KMS-11 (cell line): ENCODE measurements around the gene SURF1.

Experiments
- H2AFZ ChIP-seq: fragments of 200-600 bp; sonication (generic); 2 replicates; pipeline ENCODE4 v1.6.1; 2016; ENCODE audit warnings: antibody characterized with exemption, mixed run types, low read depth
- H3K27ac ChIP-seq: fragments of 200-600 bp; sonication (generic); 2 replicates; pipeline ENCODE4 v1.6.1; 2016; ENCODE audit warnings: mild to moderate bottlenecking, mixed run types
- H3K27me3 ChIP-seq: fragments of 200-600 bp; sonication (generic); 2 replicates; pipeline ENCODE4 v1.6.1; 2017; ENCODE audit warnings: mild to moderate bottlenecking, low read depth, mixed run types, moderate library complexity; ENCODE audit not compliant: insufficient read depth
- H3K36me3 ChIP-seq: fragments of 200-600 bp; sonication (generic); 2 replicates; pipeline ENCODE4 v1.6.1; 2017; ENCODE audit warnings: mild to moderate bottlenecking, mixed run types; ENCODE audit not compliant: insufficient read depth
- H3K4me1 ChIP-seq: fragments of 200-600 bp; sonication (generic); 2 replicates; pipeline ENCODE4 v1.6.1; 2016; ENCODE audit warnings: mild to moderate bottlenecking, low read depth, mixed run types; ENCODE audit not compliant: poor library complexity, severe bottlenecking
- H3K4me2 ChIP-seq: fragments of 200-600 bp; sonication (generic); 2 replicates; pipeline ENCODE4 v1.7.0; 2016; ENCODE audit warnings: mild to moderate bottlenecking, mixed run types
- H3K4me3 ChIP-seq: fragments of 200-600 bp; sonication (generic); IDR thresholded peaks from 2 replicates; pipeline ENCODE4 v1.6.1; 2017; ENCODE audit warnings: low read depth, low read length, mixed read lengths; ENCODE audit not compliant: insufficient read depth
- H3K79me2 ChIP-seq: fragments of 200-600 bp; sonication (generic); 2 replicates; pipeline ENCODE4 v1.6.1; 2016; ENCODE audit warnings: low read depth, mixed run types; ENCODE audit not compliant: insufficient read depth
- H3K9ac ChIP-seq: fragments of 200-600 bp; sonication (generic); 2 replicates; pipeline ENCODE4 v1.6.1; 2016; ENCODE audit warnings: mild to moderate bottlenecking, mixed run types
- H4K20me1 ChIP-seq: fragments of 200-600 bp; sonication (generic); 2 replicates; pipeline ENCODE4 v1.6.1; 2016; ENCODE audit warnings: mild to moderate bottlenecking, mixed run types; ENCODE audit not compliant: insufficient read depth
- CTCF ChIP-seq: fragments of 200-600 bp; sonication (generic); conservative IDR thresholded peaks from 2 replicates; pipeline ENCODE4 v1.6.1; 2017; ENCODE audit warnings: low read depth, mild to moderate bottlenecking, antibody characterized with exemption, low read length, moderate library complexity, mixed read lengths

SURF1 gene

GRCh38 chr9:133402689-133403088 lies 46.4 kb upstream of the SURF1 start:
- Histone ChIP-seq H3K9ac (no peak overlapping the region), H2AFZ (no peak overlapping the region), H3K4me2 (no peak overlapping the region), H3K36me3 (no peaks in the 10 kb centered on the region), H3K4me1 (no peaks in the 10 kb centered on the region), H3K27ac (no peak overlapping the region), H3K79me2 (no peaks in the 10 kb centered on the region), H3K27me3 (peaks cover 8% of the 10 kb centered on the region; the same call in 1 of the 2 replicates), H4K20me1 (no peaks in the 10 kb centered on the region), H3K4me3 (no peak overlapping the region)
- TF ChIP-seq CTCF: no peak

GRCh38 chr9:133401588-133401987 lies 45.3 kb upstream of the SURF1 start:
- no peak overlapping the region for H3K4me3 ChIP-seq
- no peaks in the 10 kb centered on the region for H3K79me2 ChIP-seq
- no peak overlapping the region for H3K9ac ChIP-seq
- H3K4me1 ChIP-seq: no peaks in the 10 kb centered on the region
- H4K20me1 ChIP-seq: no peaks in the 10 kb centered on the region
- no peaks in the 10 kb centered on the region for H3K36me3 ChIP-seq
- H3K27ac ChIP-seq: no peak overlapping the region
- no peak overlapping the region for H2AFZ ChIP-seq
- no peak overlapping the region for H3K4me2 ChIP-seq
- H3K27me3 ChIP-seq: peaks cover 12% of the 10 kb centered on the region; the same call in 1 of the 2 replicates
- no peak for TF ChIP-seq CTCF

- no peak for TF ChIP-seq CTCF
- Histone ChIP-seq H3K79me2 (no peaks in the 10 kb centered on the region), H3K9ac (no peak overlapping the region), H3K4me3 (no peak overlapping the region), H2AFZ (no peak overlapping the region), H3K4me1 (no peaks in the 10 kb centered on the region), H3K36me3 (no peaks in the 10 kb centered on the region), H3K4me2 (no peak overlapping the region), H3K27me3 (peaks cover 25% of the 10 kb centered on the region; the same call in 1 of the 2 replicates), H3K27ac (no peak overlapping the region), H4K20me1 (no peaks in the 10 kb centered on the region)
These were observed 44.0 kb upstream of the SURF1 start for GRCh38 chr9:133400292-133400691.

- Histone ChIP-seq H3K9ac (no peak overlapping the region), H3K27ac (no peak overlapping the region), H3K36me3 (no peaks in the 10 kb centered on the region), H4K20me1 (no peaks in the 10 kb centered on the region), H3K27me3 (peaks cover 41% of the 10 kb centered on the region), H2AFZ (no peak overlapping the region), H3K79me2 (no peaks in the 10 kb centered on the region), H3K4me2 (no peak overlapping the region), H3K4me3 (no peak overlapping the region), H3K4me1 (no peaks in the 10 kb centered on the region)
- TF ChIP-seq CTCF: no peak
These were observed 41.6 kb upstream of the SURF1 start for GRCh38 chr9:133397895-133398294.
